ENCODE results near the gene EPRS1.

DNA sequence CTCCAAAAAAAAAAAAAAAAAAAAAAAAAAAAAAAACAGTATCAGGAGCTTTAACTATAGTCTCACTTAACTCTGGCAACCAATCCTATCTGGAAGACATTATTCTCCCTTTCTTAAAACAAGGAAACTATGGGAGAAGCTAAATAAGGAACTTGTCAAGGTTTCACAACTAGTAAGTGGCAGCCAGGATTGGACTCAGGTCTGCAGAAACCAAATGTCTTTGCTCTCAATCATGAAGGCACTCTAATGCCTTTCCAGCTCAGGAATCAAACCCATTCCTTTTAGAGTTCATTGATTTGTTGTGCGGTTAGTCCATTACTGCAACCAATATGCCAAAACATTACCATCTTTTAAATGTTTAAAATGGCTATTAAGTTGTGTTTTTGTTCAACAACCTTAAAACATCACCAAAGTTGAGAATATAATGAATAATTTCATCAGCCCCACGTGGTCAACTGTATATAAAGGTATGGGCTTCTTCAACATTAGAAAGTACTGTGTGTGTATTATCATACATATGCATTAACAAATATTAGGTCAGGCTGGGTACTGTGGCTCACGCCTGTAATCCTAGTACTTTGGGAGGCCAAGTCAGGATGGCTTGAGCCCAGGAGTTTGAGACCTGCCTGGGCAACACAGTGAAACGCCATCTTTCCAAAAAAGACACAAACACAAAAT, 1.5 kb downstream of the EPRS1 start:
- TF ChIP-seq, protein P1, sequence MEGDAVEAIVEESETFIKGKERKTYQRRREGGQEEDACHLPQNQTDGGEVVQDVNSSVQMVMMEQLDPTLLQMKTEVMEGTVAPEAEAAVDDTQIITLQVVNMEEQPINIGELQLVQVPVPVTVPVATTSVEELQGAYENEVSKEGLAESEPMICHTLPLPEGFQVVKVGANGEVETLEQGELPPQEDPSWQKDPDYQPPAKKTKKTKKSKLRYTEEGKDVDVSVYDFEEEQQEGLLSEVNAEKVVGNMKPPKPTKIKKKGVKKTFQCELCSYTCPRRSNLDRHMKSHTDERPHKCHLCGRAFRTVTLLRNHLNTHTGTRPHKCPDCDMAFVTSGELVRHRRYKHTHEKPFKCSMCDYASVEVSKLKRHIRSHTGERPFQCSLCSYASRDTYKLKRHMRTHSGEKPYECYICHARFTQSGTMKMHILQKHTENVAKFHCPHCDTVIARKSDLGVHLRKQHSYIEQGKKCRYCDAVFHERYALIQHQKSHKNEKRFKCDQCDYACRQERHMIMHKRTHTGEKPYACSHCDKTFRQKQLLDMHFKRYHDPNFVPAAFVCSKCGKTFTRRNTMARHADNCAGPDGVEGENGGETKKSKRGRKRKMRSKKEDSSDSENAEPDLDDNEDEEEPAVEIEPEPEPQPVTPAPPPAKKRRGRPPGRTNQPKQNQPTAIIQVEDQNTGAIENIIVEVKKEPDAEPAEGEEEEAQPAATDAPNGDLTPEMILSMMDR (IDR thresholded peaks at IDR 0.05): no peak
- TF ChIP-seq POLR2A (IDR thresholded peaks at IDR 0.05) (no peak), POLR2AphosphoS5 (IDR thresholded peaks at IDR 0.05) (no peak), EP300 (IDR thresholded peaks at IDR 0.05; ENCODE audit: low read depth) (no peak)
